ENCODE measurements around the gene ZNF718. TPM values are rescaled to one million over a fixed set of nuclear protein-coding genes. Genes with fewer than 3 reads are reported as not detected.

ZNF718 gene
- total and polyA plus RNA-seq, 4 donors: 1.4 to 27.7 (median 4.3) TPM

- H3K4me3 ChIP-seq: no peak overlapping the region
- H3K27me3 ChIP-seq (ENCODE audit: control insufficient read depth in 3 of 3, insufficient read depth in 3 of 3, low read length in 2 of 3): peaks cover 6 to 15% (median 9%) of the 10 kb centered on the region in 3 donors
- no peak overlapping the region for H3K9ac ChIP-seq (ENCODE audit: insufficient read depth in 1 of 2, low read length in 2 of 2)
- peaks cover 0 to 35% (median 0%) of the 10 kb centered on the region in 4 donors for H3K9me3 ChIP-seq (ENCODE audit: control insufficient read depth in 4 of 4, insufficient read depth in 3 of 4, low read length in 3 of 4)
- TF ChIP-seq CTCF (IDR thresholded peaks at IDR 0.05; ENCODE audit: control extremely low read depth, extremely low read depth): no peak
- ATAC-seq (ENCODE audit: insufficient read depth, low FRiP score) (no peak), DNase-seq (no peak)
- no peaks in the 10 kb centered on the region for H3K4me1 ChIP-seq (ENCODE audit: control insufficient read depth in 5 of 5, insufficient read depth in 5 of 5, low read length in 5 of 5)
- H3K36me3 ChIP-seq (ENCODE audit: control insufficient read depth in 4 of 4, insufficient read depth in 4 of 4, low read length in 4 of 4): no peaks in the 10 kb centered on the region
- no peak overlapping the region for H3K27ac ChIP-seq (ENCODE audit: low read depth in 1 of 2, low read length in 1 of 2)
Observed at GRCh38 chr4:114149-114548, 10.2 kb upstream of the ZNF718 start.

GRCh38 chr4:116499-116898 lies 7.8 kb upstream of the ZNF718 start:
- no peaks in the 10 kb centered on the region for H3K4me1 ChIP-seq (ENCODE audit: control insufficient read depth in 5 of 5, insufficient read depth in 5 of 5, low read length in 5 of 5)
- ATAC-seq (ENCODE audit: insufficient read depth, low FRiP score) (no peak), DNase-seq (no peak)
- no peak overlapping the region for H3K9ac ChIP-seq (ENCODE audit: insufficient read depth in 1 of 2, low read length in 2 of 2)
- no peaks in the 10 kb centered on the region for H3K36me3 ChIP-seq (ENCODE audit: control insufficient read depth in 4 of 4, insufficient read depth in 4 of 4, low read length in 4 of 4)
- H3K27ac ChIP-seq (ENCODE audit: low read depth in 1 of 2, low read length in 1 of 2): no peak overlapping the region
- no peak overlapping the region for H3K4me3 ChIP-seq
- no peak for TF ChIP-seq CTCF (IDR thresholded peaks at IDR 0.05; ENCODE audit: control extremely low read depth, extremely low read depth)
- WGBS, 2 donors: 94 to 96% methylated on average over 1 of the region's 1 CpG
- peaks cover 0 to 2% (median 0%) of the 10 kb centered on the region in 3 donors for H3K27me3 ChIP-seq (ENCODE audit: control insufficient read depth in 3 of 3, insufficient read depth in 3 of 3, low read length in 2 of 3)
- H3K9me3 ChIP-seq (ENCODE audit: control insufficient read depth in 4 of 4, insufficient read depth in 3 of 4, low read length in 3 of 4): peaks cover 0 to 17% (median 0%) of the 10 kb centered on the region in 4 donors

GRCh38 chr4:120616-121015 lies 3.7 kb upstream of the ZNF718 start:
- Histone ChIP-seq H3K9ac (ENCODE audit: insufficient read depth in 1 of 2, low read length in 2 of 2) (no peak overlapping the region), H3K4me1 (ENCODE audit: control insufficient read depth in 5 of 5, insufficient read depth in 5 of 5, low read length in 5 of 5) (peaks cover 0 to 5% (median 0%) of the 10 kb centered on the region in 5 donors), H3K27me3 (ENCODE audit: control insufficient read depth in 3 of 3, insufficient read depth in 3 of 3, low read length in 2 of 3) (no peaks in the 10 kb centered on the region), H3K27ac (ENCODE audit: low read depth in 1 of 2, low read length in 1 of 2) (no peak overlapping the region), H3K36me3 (ENCODE audit: control insufficient read depth in 4 of 4, insufficient read depth in 4 of 4, low read length in 4 of 4) (peaks cover 0 to 2% (median 0%) of the 10 kb centered on the region in 4 donors), H3K9me3 (ENCODE audit: control insufficient read depth in 4 of 4, insufficient read depth in 3 of 4, low read length in 3 of 4) (peaks cover 0 to 7% (median 0%) of the 10 kb centered on the region in 4 donors), H3K4me3 (no peak overlapping the region)
- ATAC-seq (ENCODE audit: insufficient read depth, low FRiP score): no peak
- no peak for DNase-seq
- 59 to 62% methylated on average over 5 of the region's 5 CpGs for WGBS, 2 donors
- TF ChIP-seq CTCF (IDR thresholded peaks at IDR 0.05; ENCODE audit: control extremely low read depth, extremely low read depth): no peak
